HepG2 (cell line): Measurements from ENCODE around the gene ARMCX1. TPM values are rescaled to one million over a fixed set of nuclear protein-coding genes. Genes with fewer than 3 reads are reported as not detected.

Source experiments
- ATAC-seq: fragments of 200-7000 bp; cut with Tn5 transposase; 3 replicates; pipeline ENCODE4 v1.9.1; 2020; ENCODE audit warnings: mild to moderate bottlenecking, moderate library complexity
- BruUV-seq: library from RNA; stranded (reverse); fragments of 400-500 nt; replicated peaks from 2 replicates; lab custom pipeline; 2021; lab: Mats Ljungman, UMichigan
- CTCF ChIA-PET: fragments of 300-600 bp; formaldehyde crosslinking; extraction: SDS; loops from one replicate; lab custom pipeline; 2021; ENCODE audit warnings: low total read pairs, inconsistent platforms, low intra/inter-chr PET ratio; lab: Yijun Ruan, JAX
- POLR2A ChIA-PET: fragments of 350-600 bp; sonication (Branson Sonifier 250); formaldehyde crosslinking; loops from one replicate; lab custom pipeline; 2020; ENCODE audit warnings: antibody characterized with exemption, inconsistent platforms; lab: Yijun Ruan, JAX
- DNase-seq: peaks from one replicate; pipeline ENCODE4 v3.0.0-alpha.2; 2015; ENCODE audit warnings: low spot score
- FAIRE-seq: peaks from 3 replicates; lab custom pipeline; 2011; peaks lifted over from hg19 to GRCh38; lab: Jason Lieb, UNC
- H2AFZ ChIP-seq: one replicate; pipeline ENCODE4 v1.6.1; 2011; ENCODE audit warnings: low read length, inconsistent platforms
- H3K27ac ChIP-seq: fragments of 300-600 bp; 3 replicates; pipeline ENCODE4 v1.8.0; 2011; ENCODE audit warnings: mixed run types, mild to moderate bottlenecking, mixed read lengths, low read length, inconsistent platforms; ENCODE audit not compliant: insufficient read depth; ENCODE audit errors: extremely low read length
- H3K27me3 ChIP-seq, 2 experiments: fragments of 200-600 bp in 1 of 2; 2 replicates in 1 of 2; 3 replicates in 1 of 2; pipeline versions ENCODE4 v1.6.0 to v1.8.0; 2011; ENCODE audit warnings: low read length in 2 of 2, mild to moderate bottlenecking in 2 of 2, moderate library complexity in 2 of 2, inconsistent platforms in 1 of 2; ENCODE audit not compliant: insufficient read depth in 2 of 2, control insufficient read depth in 1 of 2
- H3K36me3 ChIP-seq, 2 experiments: fragments of 200-600 bp in 1 of 2; replicated peaks in 1 of 2; 2 replicates in 1 of 2; 3 replicates in 1 of 2; pipeline versions ENCODE4 v1.5.1 to v1.8.0; 2011; ENCODE audit warnings: low read length in 2 of 2, inconsistent platforms in 1 of 2; ENCODE audit not compliant: insufficient read depth in 2 of 2, control insufficient read depth in 1 of 2
- H3K4me1 ChIP-seq: 2 replicates; pipeline ENCODE4 v1.5.1; 2012; ENCODE audit warnings: low read length, inconsistent platforms; ENCODE audit not compliant: insufficient read depth
- H3K4me2 ChIP-seq: 2 replicates; pipeline ENCODE4 v1.6.0; 2011; ENCODE audit warnings: low read depth, low read length, inconsistent platforms
- H3K4me3 ChIP-seq, 3 experiments: fragments of 200-600 bp in 1 of 3; sonication (generic), shearing (Covaris generic) in 1 of 3; replicated peaks in 1 of 3; 2 replicates each; pipeline ENCODE4 v1.5.1; 2011 to 2016; ENCODE audit warnings: low read length in 3 of 3, inconsistent platforms in 2 of 3, low read depth in 2 of 3, mild to moderate bottlenecking in 2 of 3, control low read depth in 1 of 3, mixed read lengths in 1 of 3; ENCODE audit not compliant: insufficient read depth in 1 of 3
- H3K79me2 ChIP-seq: one replicate; pipeline ENCODE4 v1.6.1; 2011; ENCODE audit warnings: low read length, inconsistent platforms; ENCODE audit not compliant: insufficient read depth
- H3K9ac ChIP-seq: 2 replicates; pipeline ENCODE4 v1.6.0; 2011; ENCODE audit warnings: mild to moderate bottlenecking, low read depth, low read length, inconsistent platforms; ENCODE audit not compliant: insufficient read depth
- H3K9me3 ChIP-seq: 2 replicates; pipeline ENCODE4 v1.5.1; 2012; ENCODE audit warnings: mild to moderate bottlenecking, low read length
- H4K20me1 ChIP-seq: 2 replicates; pipeline ENCODE4 v1.6.0; 2011; ENCODE audit warnings: inconsistent platforms, mild to moderate bottlenecking, low read length, moderate library complexity; ENCODE audit not compliant: insufficient read depth
- ASH2L ChIP-seq: fragments of 300-600, 200-600 bp; sonication (generic); IDR thresholded peaks from 2 replicates; pipeline ENCODE4 v1.7.0; 2017; ENCODE audit warnings: low read depth, mild to moderate bottlenecking, moderate library complexity, mixed read lengths, low read length; ENCODE audit not compliant: insufficient read length
- NR2F2 ChIP-seq: IDR thresholded peaks from 2 replicates; pipeline ENCODE4 v1.6.1; 2012; ENCODE audit warnings: low read depth, inconsistent platforms, borderline replicate concordance
- RBM22 ChIP-seq: fragments of 200-400 bp; formaldehyde crosslinking; optimal IDR thresholded peaks from 2 replicates; pipeline ENCODE3; 2017; ENCODE audit warnings: mild to moderate bottlenecking, low read length, moderate library complexity
- U2AF1 ChIP-seq: fragments of 200-400 bp; formaldehyde crosslinking; optimal IDR thresholded peaks from 2 replicates; pipeline ENCODE3; 2017; ENCODE audit warnings: mild to moderate bottlenecking, low read depth, low read length
- ZBTB7B ChIP-seq: sonication (generic); formaldehyde crosslinking; IDR thresholded peaks from 2 replicates; pipeline ENCODE4 v1.4.0; 2020; ENCODE audit warnings: missing genetic modification reagents
- ZNF563 ChIP-seq: sonication (generic); formaldehyde crosslinking; IDR thresholded peaks from 2 replicates; pipeline ENCODE4 v1.8.0; 2022; ENCODE audit warnings: mild to moderate bottlenecking, moderate library complexity, missing genetic modification reagents
- WGBS: methylation state at CpG from one replicate; pipeline ENCODE4 v1.1.6; 2017; ENCODE audit warnings: low lambda C conversion rate; 5-methylcytosine and 5-hydroxymethylcytosine counted together
- in situ Hi-C: cut with HindIII; loops from 2 replicates; pipeline ENCODE4 v1.10.0; 2017; ENCODE audit warnings: low pct_unique_long_range_greater_than_20kb; ENCODE audit not compliant: extremely low pct_ligation_motif_present
- intact Hi-C: fragments of 100-400 bp; cut with micrococcal nuclease; formaldehyde crosslinking; loops from one replicate; pipeline ENCODE4 v1.10.0; 2022; ENCODE audit not compliant: unreplicated experiment
- polyA plus RNA-seq, 8 experiments: library from polyadenylated mRNA; depleted of rRNA in 3 of 8; stranded (reverse) in 7 of 8; unstranded in 1 of 8; fragments of >200 nt; fragmentation: Illumina TruSeq in 4 of 8; extraction: Trizol in 4 of 8; gene quantifications; 2 replicates each; pipeline versions ENCODE4 v1.2.1 to v1.2.3, GENCODE V29; 2011 to 2016; ENCODE audit warnings: low read depth in 4 of 8, missing spikeins in 1 of 8, mixed read lengths in 1 of 8; ENCODE audit not compliant: insufficient read depth in 1 of 8
- total RNA-seq, 5 experiments: library from RNA; depleted of rRNA; stranded (reverse); fragments of >200 nt; fragmentation: Illumina TruSeq; extraction: Trizol; gene quantifications; 2 replicates each; pipeline ENCODE4 v1.2.3, GENCODE V29; 2016; ENCODE audit warnings: low read depth in 1 of 5
- TF ChIP-seq, protein P1 (sequence below): sonication (generic); formaldehyde crosslinking; IDR thresholded peaks from 2 replicates; pipeline ENCODE4 v1.4.0; 2020; ENCODE audit warnings: missing genetic modification reagents
- TF ChIP-seq, protein P2 (sequence below): sonication (generic); formaldehyde crosslinking; IDR thresholded peaks from 2 replicates; pipeline ENCODE4 v1.4.0; 2020; ENCODE audit warnings: missing genetic modification reagents, borderline replicate concordance

The ARMCX1 gene
- total and polyA plus RNA-seq, 2 of the 13 experiments (the other 11 are each of a cell fraction or from before 2014, with no cell fraction given): not detected

DNA sequence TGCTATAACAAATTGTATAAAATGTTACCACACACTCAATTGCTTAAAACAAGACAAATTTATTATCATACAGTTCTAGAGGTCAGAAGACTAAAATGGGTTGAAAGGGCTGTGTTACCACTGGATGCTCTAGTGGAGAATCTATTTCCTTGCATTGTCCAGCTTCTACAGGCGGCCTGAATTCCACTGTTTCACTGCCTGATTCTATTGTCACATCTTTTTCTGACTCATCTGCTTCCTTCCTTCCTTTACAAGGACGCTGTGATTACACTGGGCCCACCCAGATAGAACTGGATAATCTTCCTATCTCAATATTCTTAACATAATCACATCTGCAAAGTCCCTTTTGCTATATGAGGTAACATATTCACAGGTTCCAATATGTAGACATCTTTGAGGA, 19.4 kb upstream of the ARMCX1 start (continued):
- no peak for TF ChIP-seq ASH2L
- no peak for TF ChIP-seq U2AF1
- no peak for TF ChIP-seq RBM22

DNA sequence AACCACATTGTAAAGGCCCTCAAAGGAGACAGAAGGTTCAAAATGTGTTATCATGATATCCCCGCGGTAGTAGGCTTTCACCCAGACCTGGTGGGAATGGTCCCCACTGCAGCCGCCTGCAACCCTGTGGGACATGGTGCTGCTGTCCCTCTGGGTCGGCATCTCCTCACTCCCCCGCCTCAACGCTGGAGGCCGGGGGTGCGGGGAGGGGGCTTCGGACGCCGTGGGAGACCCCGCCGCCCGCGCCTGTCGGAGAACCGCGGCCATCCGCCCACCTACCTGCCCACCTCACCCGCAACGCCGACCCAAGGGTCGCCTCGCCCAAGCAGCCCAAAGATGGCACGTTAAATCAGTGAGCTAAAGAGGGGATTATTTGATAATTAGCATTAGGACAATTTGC, 11.2 kb upstream of the ARMCX1 start:
- ATAC-seq: no peak
- no peak for FAIRE-seq
- H3K36me3 ChIP-seq: no peaks in the 10 kb centered on the region
- no peak overlapping the region for H3K27ac ChIP-seq
- no peak for DNase-seq
- WGBS: 59% methylated on average over 18 of the region's 25 CpGs
- H3K27me3 ChIP-seq: no peaks in the 10 kb centered on the region
- TF ChIP-seq, protein P1, sequence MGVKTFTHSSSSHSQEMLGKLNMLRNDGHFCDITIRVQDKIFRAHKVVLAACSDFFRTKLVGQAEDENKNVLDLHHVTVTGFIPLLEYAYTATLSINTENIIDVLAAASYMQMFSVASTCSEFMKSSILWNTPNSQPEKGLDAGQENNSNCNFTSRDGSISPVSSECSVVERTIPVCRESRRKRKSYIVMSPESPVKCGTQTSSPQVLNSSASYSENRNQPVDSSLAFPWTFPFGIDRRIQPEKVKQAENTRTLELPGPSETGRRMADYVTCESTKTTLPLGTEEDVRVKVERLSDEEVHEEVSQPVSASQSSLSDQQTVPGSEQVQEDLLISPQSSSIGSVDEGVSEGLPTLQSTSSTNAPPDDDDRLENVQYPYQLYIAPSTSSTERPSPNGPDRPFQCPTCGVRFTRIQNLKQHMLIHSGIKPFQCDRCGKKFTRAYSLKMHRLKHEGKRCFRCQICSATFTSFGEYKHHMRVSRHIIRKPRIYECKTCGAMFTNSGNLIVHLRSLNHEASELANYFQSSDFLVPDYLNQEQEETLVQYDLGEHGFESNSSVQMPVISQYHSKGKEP (CRISPR knock-in tag): no peak
- TF ChIP-seq NR2F2 (no peak), ZNF563 (no peak), ZBTB7B (CRISPR knock-in tag) (no peak)
- TF ChIP-seq, protein P2, sequence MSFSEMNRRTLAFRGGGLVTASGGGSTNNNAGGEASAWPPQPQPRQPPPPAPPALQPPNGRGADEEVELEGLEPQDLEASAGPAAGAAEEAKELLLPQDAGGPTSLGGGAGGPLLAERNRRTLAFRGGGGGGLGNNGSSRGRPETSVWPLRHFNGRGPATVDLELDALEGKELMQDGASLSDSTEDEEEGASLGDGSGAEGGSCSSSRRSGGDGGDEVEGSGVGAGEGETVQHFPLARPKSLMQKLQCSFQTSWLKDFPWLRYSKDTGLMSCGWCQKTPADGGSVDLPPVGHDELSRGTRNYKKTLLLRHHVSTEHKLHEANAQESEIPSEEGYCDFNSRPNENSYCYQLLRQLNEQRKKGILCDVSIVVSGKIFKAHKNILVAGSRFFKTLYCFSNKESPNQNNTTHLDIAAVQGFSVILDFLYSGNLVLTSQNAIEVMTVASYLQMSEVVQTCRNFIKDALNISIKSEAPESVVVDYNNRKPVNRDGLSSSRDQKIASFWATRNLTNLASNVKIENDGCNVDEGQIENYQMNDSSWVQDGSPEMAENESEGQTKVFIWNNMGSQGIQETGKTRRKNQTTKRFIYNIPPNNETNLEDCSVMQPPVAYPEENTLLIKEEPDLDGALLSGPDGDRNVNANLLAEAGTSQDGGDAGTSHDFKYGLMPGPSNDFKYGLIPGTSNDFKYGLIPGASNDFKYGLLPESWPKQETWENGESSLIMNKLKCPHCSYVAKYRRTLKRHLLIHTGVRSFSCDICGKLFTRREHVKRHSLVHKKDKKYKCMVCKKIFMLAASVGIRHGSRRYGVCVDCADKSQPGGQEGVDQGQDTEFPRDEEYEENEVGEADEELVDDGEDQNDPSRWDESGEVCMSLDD (CRISPR knock-in tag): no peak
- TF ChIP-seq, all 625 proteins: peak for 0
- in situ Hi-C loops: no loop called here
- Histone ChIP-seq H3K4me2 (no peak overlapping the region), H3K4me3 (no peak overlapping the region), H3K79me2 (no peaks in the 10 kb centered on the region), H3K4me1 (no peaks in the 10 kb centered on the region), H2AFZ (no peak overlapping the region), H3K9me3 (no peaks in the 10 kb centered on the region), H4K20me1 (no peaks in the 10 kb centered on the region), H3K9ac (no peak overlapping the region)
- ChIA-PET CTCF (no interaction called here), POLR2A (no interaction called here)
- BruUV-seq: no TSS peak
- intact Hi-C loops: no loop called here
